HUDEP-2 (cell line): Measurements from ENCODE around the gene PATJ.
"Not testable (repeated sequence)": the region's sequence is repeated elsewhere in the genome, so short reads cannot be mapped to it uniquely, and the experiment has no call there.

Experiments used
- DNase-seq, 76 experiments: peaks; one replicate each; lab custom pipeline; 2025; ENCODE audit not compliant: unreplicated experiment in 76 of 76; lab: John Stamatoyannopoulos, UW

Gene PATJ

DNA sequence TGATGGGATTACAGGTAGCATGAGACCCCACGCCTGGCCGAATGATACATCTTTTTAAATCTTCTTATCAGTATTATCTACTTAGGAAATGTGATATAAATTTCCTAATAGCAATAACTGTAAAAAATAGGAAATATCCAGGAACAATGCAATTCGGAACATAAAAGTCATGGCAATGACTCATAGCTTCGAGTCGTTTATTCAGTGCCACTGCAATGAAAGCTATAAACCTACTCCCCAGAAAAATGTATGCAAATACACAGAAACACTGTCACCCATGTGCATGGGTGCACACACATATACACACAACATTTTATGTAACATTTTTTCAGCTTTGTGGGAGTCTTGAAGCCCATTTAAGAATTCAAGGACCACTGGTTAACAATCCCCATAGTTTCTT, 194.6 kb downstream of the PATJ start:
- DNase-seq, result no peak

DNA sequence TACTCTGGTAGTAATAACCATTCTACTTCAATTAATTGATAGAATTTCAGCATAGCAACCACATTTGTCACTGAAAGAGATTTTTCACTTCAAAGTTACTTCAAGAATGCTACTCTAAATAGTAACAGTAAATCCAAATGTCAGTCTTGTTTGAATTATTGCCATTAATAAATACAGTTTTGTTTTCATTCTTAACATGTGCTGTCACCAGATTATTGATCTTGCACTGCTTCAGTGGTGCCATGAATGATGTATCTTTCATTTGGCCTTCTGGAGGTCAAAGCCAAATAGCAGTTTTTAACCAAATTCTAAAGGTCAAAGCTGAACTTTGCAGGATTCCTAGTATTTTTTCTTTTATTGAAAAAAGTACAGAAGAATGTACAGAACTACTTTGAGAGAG, 199.5 kb downstream of the PATJ start:
- no peak for DNase-seq

DNA sequence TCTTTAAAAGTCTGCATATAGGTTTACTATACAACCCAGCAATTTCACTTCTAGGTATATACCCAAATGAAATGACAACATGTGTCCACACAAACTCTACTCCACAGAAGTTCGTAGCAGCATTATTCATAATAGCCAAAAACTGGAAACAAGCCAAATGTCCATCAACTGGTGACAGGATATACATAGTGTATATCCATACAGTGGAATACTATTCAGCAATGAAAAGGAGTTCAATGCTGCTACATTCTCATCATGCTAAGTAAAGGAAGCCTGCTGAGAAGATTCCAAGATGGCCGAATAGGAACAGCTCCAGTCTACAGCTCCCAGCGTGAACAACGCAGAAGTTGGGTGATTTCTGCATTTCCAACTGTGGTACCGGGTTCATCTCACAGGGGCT, 200.6 kb downstream of the PATJ start:
- no peak for DNase-seq

DNA sequence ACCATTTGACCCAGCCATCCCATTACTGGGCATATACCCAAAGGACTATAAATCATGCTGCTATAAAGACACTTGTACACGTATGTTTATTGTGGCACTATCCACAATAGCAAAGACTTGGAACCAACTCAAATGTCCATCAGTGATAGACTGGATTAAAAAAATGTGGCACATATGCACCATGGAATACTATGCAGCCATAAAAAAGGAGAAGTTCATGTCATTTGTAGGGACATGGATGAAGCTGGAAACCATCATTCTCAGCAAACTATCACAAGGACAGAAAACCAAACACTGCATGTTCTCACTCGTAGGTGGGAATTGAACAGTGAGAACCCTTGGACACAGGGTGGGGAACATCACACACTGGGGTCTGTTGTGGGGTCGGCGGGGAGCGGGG, 206.4 kb downstream of the PATJ start:
- DNase-seq, result not testable (repeated sequence)

DNA sequence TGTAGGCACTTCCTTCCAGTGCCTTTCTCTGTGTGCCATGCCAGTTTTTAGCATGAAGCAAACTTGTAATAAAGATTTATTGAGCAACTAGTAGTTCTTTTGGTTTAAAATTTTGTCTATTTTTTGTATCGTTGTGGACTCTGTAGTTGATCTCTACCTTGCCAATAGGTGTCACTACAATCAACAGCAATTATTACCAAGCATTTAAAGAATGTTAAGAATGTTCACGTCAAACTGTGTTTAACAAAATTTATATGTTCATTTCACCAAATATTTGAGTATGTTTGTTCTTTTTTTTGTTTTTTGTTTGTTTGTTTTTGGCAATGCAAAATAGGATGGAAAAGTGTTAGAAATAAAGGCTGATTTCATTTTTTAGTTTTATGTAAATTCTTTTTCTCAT, 208.1 kb downstream of the PATJ start:
- DNase-seq, result no peak

DNA sequence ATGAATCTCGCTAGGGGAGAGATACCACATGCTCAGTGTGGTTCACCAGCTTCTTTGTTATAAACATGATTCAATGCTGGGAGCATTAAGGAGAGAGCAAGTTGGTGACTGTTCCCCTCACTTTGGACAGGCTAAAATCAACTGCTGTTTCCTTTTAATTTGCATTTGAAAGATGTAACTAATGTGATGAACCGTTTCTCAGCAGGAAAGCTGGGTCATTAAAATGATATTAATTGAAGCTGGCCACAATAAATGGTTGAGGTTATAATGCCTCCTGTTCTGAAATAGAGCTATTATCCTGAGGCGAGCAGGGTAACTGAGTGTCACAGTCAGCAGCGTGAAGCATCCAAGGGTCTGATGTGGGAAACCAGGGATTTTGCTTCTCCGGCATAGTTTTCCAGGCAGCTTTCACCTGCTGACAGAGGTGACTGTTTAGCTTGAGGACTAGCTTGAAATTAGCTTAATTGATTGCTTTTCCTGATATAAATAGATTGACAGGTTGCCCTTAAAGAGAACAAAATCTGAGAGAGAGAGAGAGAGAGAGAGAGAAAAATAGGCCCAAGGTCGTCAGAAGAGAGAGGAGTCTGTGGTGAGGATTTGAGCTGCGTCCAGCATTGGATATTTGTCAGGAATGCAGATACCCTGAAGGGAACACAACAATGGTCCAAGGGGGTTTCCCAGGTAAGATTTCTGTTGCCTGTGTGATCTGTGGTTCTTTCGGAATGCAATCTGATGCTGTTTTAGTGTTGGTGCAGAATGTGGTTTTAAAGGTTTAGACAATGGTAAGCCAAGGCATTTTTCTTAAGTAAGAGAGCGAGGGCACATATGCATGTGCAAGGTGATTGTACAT, 209.7 kb downstream of the PATJ start:
- DNase-seq, result no peak

DNA sequence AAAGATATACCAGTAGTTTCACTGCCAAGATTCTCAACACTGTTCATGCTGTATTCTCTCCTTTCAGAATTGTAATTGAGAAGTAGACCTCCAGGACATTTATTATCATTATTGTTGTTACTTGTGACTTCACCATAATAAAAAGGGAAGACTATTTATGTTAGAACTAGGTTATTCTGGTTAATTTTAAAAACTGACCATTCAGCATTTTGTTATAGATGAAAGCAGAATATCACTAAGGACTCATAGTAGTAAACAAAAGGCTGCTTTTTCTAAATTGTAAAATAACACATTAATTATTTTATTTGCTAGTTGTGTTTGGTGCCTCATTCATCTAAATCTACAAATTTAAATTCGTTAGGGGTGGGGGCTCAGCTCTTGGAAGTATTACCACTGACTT, 210.4 kb downstream of the PATJ start:
- DNase-seq, result no peak

DNA sequence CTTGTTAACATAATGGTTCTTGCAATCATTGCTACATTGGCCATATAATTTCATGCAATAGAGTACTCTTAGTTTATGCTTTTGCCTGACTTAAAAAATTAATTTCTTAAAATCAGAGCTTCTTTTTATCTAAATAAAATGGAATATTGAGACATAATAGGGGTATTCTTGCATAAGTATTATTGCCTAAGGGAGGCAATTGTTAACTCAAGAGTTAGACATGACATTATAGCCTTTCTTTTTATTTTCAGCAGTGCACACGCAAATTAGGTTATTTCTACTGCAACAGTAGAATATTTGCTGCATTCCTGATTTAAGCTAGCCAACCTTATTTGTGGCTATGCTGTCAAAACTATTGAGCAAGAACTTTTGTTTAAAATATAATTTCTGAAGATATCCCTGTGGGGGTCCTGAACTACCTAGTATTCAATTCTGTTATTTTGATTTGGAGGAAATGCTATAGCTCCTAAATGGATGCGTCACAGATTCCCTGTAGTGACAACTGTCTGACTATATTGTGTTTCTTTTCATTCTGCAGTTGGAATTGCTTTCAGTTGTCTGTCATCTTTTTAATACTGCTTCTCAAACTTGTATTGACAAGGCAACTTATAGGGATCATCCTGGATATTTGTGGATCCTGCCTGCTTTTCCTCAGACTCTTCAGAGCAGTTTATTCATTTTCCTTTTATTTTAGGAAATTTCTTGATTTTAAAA, 211.0 kb downstream of the PATJ start:
- DNase-seq, result no peak

DNA sequence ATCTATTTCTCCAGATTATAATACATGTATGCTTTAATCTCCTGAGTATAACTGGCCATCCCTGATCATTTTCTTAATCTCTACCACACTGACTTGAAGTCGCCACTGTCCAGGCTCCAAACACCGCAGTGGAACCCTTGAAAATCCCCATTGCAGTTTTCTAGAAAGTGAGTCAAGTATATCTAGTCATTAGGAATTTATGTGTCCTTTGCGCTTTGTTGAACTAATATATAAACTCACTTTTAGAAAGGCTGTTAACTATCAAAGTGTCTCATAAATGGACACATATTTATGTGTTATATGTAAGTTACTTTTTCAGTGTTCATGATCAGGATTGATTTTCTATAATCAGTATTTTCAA, 211.5 kb downstream of the PATJ start:
- no peak for DNase-seq

DNA sequence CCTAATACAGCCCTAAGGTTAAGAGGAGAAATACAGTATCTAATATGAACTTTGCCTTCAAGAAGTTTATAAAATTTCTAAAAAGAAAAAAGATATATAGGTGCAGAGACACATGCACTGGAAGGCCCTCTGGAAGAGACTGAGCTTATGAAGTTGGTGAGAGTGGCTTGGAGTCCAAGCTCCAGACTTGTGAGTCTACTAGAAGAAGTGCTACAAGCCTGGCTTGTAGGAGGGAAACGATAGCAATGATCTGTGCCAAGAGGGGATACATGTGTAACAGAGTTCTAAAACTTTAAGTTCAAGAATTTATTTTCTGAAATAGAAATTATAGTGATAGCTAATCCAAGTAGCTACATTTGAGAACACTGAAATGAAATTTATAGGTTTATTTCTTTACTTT, 213.0 kb downstream of the PATJ start:
- DNase-seq, result no peak

DNA sequence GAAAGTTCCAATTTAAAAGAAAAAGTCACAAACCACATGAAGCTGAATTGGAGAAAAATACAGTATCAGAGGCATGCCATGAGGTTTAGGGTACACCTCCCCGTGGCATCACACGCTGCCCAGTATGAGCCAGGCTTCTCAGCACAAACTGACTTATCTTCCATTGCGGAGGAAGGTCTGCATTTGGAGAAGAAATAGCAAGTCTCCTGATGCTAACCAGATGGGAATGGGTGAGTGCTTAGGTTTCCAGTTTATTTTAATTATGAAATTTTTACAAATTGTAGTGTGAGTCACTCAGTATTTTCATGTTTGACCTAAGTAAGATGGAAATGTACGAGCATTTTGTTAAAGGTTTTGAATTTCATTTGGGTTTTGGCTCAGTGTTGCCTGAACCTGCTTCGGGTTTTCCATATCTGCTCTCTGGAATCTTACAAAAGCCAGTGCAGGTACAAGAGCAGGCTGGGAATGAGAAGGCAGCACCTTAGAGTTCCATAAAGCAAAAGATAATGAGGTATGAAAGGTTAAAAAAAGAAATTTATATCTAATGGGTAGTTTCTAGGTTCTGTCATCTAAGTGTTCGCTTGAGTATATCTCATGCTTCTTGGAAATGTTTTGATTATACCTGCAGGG, 213.9 kb downstream of the PATJ start:
- DNase-seq, result no peak

DNA sequence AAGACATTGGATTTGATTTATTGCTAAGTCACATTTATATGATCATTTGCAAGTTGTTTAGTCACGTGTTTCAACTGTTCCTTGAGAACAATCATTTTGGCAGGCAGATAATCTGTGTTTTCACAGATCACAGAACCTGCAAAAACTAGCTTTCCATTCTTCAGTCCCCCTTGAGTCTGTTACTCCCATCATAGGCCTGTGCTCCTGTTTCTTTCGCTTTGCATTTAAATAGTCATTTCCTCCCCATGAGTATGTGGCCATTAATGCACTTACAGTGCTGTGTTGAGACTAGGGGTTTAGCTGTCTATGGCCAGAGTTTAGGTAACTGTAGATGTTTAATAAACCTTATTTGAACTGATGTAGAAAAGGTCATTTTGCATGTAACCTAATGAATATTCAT, 214.5 kb downstream of the PATJ start:
- no peak for DNase-seq

DNA sequence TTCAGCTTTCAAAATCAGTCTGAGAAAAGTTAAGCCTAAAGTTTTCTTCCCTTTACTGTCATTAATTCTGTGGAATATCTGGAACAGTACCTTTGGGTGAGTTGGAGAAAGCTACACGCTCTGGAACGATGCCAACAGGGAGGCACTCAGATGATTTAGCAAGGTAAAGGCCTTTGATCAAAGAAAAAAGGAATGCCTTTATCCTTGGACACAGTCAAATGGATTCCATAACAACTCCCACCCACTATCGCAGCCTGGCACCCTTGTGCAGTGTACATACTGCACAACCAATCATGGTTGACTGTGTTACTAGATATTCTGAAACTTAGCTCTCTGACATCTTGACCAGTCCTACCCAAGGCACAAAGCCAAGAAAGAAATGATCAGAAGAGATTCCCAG, 218.7 kb downstream of the PATJ start:
- DNase-seq, result no peak

DNA sequence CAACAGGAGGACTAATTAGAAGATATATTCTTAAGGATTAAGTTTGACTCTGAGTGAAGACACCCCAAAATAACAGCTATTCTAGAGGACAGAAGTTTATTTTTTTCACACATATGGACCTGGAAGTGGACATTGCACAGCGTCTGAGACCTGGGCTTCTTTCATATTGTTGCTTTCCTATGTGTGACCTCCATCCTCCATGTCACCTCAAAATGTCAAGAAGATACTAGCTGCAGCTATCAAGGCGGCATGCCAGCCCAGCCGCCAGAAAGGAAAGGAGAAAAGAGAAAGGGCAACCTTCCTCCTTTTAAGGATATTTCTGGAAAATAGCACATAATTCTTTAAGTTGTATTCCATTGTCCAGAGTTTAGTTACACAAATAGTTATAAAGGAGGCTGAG, 220.4 kb downstream of the PATJ start:
- DNase-seq, result no peak

DNA sequence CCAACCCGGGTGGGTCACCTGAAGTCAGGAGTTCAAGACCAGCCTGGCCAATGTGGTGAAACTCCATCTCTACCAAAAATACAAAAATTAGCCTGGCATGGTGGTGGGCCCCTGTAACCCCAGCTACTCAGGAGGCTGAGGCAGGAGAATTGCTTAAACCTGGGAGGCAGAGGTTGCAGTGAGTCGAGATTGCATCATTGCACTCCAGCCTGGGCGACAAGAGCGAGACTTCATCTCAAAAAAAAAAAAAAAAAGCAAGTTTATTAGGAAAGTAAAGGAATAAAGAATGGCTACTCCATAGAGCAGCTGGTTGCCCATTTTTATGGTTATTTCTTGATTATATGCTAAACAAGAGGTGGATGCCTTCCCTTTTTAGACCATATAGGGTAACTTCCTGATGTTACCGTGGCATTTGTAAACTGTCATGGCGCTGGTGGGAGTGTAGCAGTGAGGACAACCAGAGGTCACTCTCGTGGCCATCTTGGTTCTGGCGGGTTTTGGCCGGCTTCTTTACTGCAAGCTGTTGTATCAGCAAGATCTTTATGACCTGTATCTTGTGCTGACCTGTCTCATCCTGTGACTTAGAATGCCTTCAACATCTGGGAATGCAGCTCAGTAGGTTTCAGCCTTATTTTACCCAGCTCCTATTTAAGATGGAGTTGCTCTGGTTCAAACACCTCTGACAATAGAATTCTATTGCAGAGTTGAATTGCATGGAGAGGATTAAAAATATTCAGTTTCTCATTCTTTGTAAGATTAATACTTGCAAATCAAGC, 224.4 kb downstream of the PATJ start:
- DNase-seq, result not testable (repeated sequence)

DNA sequence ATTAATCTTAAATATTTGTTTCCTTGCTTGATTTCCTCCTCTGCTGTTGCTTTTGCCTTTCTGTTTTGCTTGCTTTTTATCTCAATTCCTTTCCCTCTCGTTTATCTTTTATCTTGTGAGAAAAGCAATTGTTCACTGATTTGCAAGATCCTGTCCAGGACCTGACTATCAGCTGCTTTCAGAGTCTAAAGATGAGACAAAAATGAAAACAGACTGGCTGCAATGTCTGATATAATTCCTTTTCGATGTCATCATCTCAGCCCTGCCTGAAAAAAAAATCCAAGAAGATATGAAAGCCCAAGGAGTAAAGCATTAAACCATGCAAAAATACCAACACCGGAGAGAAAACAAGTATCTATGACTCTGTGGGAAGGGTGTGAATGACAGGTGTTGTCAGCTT, 225.5 kb downstream of the PATJ start:
- DNase-seq, result no peak

DNA sequence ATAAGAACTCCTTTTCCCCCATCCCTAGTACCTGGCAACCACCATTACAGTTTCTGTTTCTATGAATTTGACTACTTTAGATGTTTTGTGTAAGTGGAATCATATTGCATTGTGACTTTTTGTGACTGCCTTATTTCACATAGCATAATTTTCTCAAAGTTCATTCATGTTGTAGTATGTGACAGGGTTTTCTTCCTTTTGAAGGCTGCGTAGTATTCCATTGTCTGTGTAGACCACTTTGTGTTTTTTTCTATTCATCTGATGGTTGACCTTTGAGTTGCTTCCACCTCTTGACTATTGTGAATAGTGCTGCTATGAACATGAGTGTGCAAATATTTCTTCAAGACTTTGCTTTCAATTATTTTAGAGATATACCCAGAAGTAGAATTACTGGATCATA, 226.6 kb downstream of the PATJ start:
- DNase-seq, result no peak

DNA sequence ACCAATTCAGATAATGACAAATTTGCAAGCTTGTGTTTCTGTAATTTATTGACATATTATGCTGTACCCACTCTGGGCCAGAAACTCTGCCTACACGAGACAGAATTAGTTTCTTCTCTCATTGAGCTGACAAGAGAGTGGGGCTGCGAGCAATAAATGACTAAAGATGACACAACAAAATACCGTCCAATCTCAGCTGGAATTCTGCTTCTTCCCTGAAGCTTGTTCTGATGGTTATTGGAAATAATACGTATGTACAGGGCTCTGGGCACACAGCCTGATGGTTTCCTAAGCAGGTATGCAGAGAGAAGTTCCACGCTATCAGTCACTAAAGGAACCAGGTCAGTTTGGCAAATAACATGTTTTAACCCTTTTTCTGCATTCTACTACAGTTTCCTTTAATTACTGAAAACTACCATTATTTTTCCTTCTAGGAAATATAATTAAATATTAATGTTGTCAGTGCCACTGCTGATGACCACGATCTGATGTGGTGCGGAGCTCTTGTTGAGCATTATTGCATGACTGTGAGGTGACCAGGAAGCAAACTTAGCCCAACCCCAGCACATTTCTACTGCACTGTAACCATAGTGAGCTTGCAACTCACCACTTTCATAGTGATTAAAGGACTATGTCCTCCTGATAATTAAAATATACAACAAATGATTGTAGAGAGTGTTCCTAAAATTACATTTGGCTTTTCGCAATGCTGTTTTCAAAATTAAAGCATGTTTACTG, 231.0 kb downstream of the PATJ start:
- DNase-seq, result no peak

DNA sequence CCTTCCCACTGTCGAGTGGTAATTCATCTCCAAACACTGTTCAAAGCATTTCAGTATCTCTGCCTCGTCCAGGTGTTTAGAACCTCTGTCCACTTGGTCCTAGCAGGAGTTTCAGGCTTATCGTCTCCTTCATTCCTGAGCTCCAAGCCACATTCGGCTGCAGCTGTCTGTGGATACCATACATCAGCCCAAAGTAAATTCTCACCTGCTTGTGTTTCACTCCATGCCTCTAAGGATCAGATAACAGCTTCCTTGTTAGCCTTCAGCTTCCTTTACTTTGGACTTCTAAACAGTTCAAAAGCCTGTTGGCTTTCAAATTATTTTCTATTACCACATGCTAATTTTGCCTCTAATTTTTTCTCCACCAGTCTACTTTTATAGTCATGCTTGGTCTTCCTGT, 233.4 kb downstream of the PATJ start:
- DNase-seq, result no peak

DNA sequence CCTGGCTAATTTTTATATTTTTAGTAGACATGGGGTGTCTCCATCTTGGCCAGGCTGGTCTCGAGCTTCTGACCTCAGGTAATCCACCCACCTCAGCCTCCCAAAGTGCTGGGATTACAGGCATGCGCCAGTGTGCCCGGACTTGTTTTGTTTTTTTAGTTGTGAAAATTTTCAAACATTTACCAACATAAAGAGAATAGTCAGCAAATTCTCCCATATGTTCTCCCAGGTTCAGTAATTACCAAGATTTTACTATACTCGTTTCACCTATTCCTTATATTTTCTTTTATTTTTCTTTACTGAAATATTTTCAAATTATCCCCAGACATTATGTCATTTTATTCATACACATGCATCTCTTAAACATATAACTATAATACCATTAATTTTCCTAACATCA, 234.3 kb downstream of the PATJ start:
- no peak for DNase-seq

DNA sequence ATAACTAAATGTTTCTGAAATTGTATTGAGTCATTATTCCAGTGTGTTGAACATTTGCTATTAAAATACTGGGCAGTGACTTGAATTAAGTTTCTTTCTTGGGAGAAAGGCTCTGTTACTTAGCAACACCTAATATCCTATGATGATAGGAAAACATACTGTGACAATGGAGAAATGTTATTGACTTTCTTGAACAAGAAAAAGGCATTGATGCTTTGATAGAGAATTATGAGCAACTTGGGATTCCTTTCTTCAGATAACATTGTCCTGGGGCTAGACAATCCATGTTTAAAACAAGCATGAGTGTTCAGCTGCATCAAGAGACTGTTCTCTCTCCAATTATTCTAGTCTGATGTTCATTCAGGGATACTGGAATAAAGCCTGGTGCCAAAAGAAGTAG, 236.5 kb downstream of the PATJ start:
- no peak for DNase-seq
